Mesendoderm (in vitro differentiated cells): ENCODE results near the gene OR2M2.

Experiments
- DNase-seq: peaks from one replicate; pipeline ENCODE4 v3.0.0; 2013
- H2AK5ac ChIP-seq: 2 replicates; pipeline ENCODE4 v1.6.1; 2013; ENCODE audit warnings: low read length, inconsistent platforms
- H2BK120ac ChIP-seq: 2 replicates; pipeline ENCODE4 v1.6.1; 2013; ENCODE audit warnings: low read depth, mild to moderate bottlenecking, low read length, moderate library complexity, mixed read lengths
- H2BK15ac ChIP-seq: replicated peaks from 2 replicates; pipeline ENCODE4 v1.6.1; 2013; ENCODE audit warnings: low read depth, mild to moderate bottlenecking, moderate library complexity
- H2BK5ac ChIP-seq: 2 replicates; pipeline ENCODE4 v1.6.1; 2013; ENCODE audit warnings: low read length, inconsistent platforms
- H3K18ac ChIP-seq: 2 replicates; pipeline ENCODE4 v1.6.1; 2013; ENCODE audit warnings: mild to moderate bottlenecking, low read length, mixed read lengths
- H3K23ac ChIP-seq: one replicate; pipeline ENCODE4 v1.6.1; 2013; ENCODE audit warnings: low read length
- H3K27ac ChIP-seq: 2 replicates; pipeline ENCODE4 v1.5.1; 2013; ENCODE audit warnings: low read depth, mild to moderate bottlenecking, inconsistent platforms, low read length, moderate library complexity
- H3K27me3 ChIP-seq: 2 replicates; pipeline ENCODE4 v1.6.1; 2013; ENCODE audit warnings: low read length, control low read depth, mild to moderate bottlenecking, inconsistent platforms; ENCODE audit not compliant: insufficient read depth, poor library complexity
- H3K36me3 ChIP-seq: 2 replicates; pipeline ENCODE4 v1.6.1; 2013; ENCODE audit warnings: low read length, inconsistent platforms; ENCODE audit not compliant: control insufficient read depth, insufficient read depth
- H3K4ac ChIP-seq: one replicate; pipeline ENCODE4 v1.6.1; 2013; ENCODE audit warnings: low read depth, mild to moderate bottlenecking, low read length, moderate library complexity
- H3K4me1 ChIP-seq: 2 replicates; pipeline ENCODE4 v1.6.1; 2013; ENCODE audit warnings: low read depth, low read length, inconsistent platforms; ENCODE audit not compliant: control insufficient read depth
- H3K4me2 ChIP-seq: 2 replicates; pipeline ENCODE4 v1.6.1; 2013; ENCODE audit warnings: low read length
- H3K4me3 ChIP-seq: 2 replicates; pipeline ENCODE4 v1.5.1; 2013; ENCODE audit warnings: mild to moderate bottlenecking, low read length
- H3K56ac ChIP-seq: one replicate; pipeline ENCODE4 v1.6.1; 2013; ENCODE audit warnings: low read length
- H3K79me1 ChIP-seq: 2 replicates; pipeline ENCODE4 v1.6.1; 2013; ENCODE audit warnings: low read length, inconsistent platforms
- H3K79me2 ChIP-seq: 2 replicates; pipeline ENCODE4 v1.6.1; 2013; ENCODE audit warnings: mild to moderate bottlenecking, low read length; ENCODE audit not compliant: control insufficient read depth, insufficient read depth
- H3K9ac ChIP-seq: 2 replicates; pipeline ENCODE4 v1.6.1; 2013; ENCODE audit warnings: low read length, inconsistent platforms
- H4K5ac ChIP-seq: one replicate; pipeline ENCODE4 v1.6.1; 2013; ENCODE audit warnings: low read length
- H4K8ac ChIP-seq: one replicate; pipeline ENCODE4 v1.6.1; 2013; ENCODE audit warnings: low read depth, mild to moderate bottlenecking, control low read depth, low read length, moderate library complexity
- WGBS: extraction: QIAGEN DNeasy Blood & Tissue Kit; methylation state at CpG from one replicate; pipeline ENCODE4 v1.1.7; 2013; ENCODE audit warnings: low lambda C conversion rate, missing lambda C conversion rate; ENCODE audit not compliant: insufficient coverage; ENCODE audit errors: extremely low coverage; 5-methylcytosine and 5-hydroxymethylcytosine counted together

OR2M2 gene

GRCh38 chr1:248229360-248229908 is 54.8 kb downstream of the OR2M2 start:
- Histone ChIP-seq H3K4me2 (no peak overlapping the region), H3K79me2 (no peaks in the 10 kb centered on the region)

More at GRCh38 chr1:248229360-248229908, 54.8 kb downstream of the OR2M2 start:
- DNase-seq: no peak
- no peak overlapping the region for H3K27ac ChIP-seq
- no peak overlapping the region for H3K23ac ChIP-seq
- no peaks in the 10 kb centered on the region for H3K27me3 ChIP-seq
- H3K4ac ChIP-seq: no peak overlapping the region
- H3K9ac ChIP-seq: no peak overlapping the region
- H2AK5ac ChIP-seq: no peak overlapping the region
- no peak overlapping the region for H4K8ac ChIP-seq
- no peak overlapping the region for H3K4me3 ChIP-seq
- H3K4me1 ChIP-seq: no peaks in the 10 kb centered on the region
- no peak overlapping the region for H4K5ac ChIP-seq
- H2BK15ac ChIP-seq: no peak overlapping the region
- no peak overlapping the region for H3K56ac ChIP-seq
- no peaks in the 10 kb centered on the region for H3K36me3 ChIP-seq
- H2BK120ac ChIP-seq: no peak overlapping the region
- H3K79me1 ChIP-seq: no peaks in the 10 kb centered on the region
- no CpG with 5 or more reads among the region's 6 CpGs for WGBS
- H2BK5ac ChIP-seq: no peak overlapping the region
- H3K18ac ChIP-seq: no peak overlapping the region
